Fibroblast of pulmonary artery (primary cell): ENCODE measurements around the gene ADAMTS18.

Source experiments
- DNase-seq: peaks from one replicate; pipeline ENCODE4 v3.0.0-alpha.2; 2010; ENCODE audit warnings: low read depth
- H3K4me3 ChIP-seq: replicated peaks from 2 replicates; pipeline ENCODE4 v1.5.1; 2011; ENCODE audit warnings: low read depth, mild to moderate bottlenecking, control low read depth, low read length, moderate library complexity
- CTCF ChIP-seq: IDR thresholded peaks from 2 replicates; pipeline ENCODE4 v1.5.1; 2011; ENCODE audit warnings: mild to moderate bottlenecking, control low read depth, low read length, inconsistent platforms; ENCODE audit errors: missing control alignments

ADAMTS18 gene

GRCh38 chr16:77399066-77399465 is 35.8 kb downstream of the ADAMTS18 start:
- H3K4me3 ChIP-seq = no peak overlapping the region
- TF ChIP-seq CTCF = no peak
- DNase-seq = no peak

- no peak overlapping the region for H3K4me3 ChIP-seq
- DNase-seq = no peak
- no peak for TF ChIP-seq CTCF
These were observed 36.3 kb downstream of the ADAMTS18 start for GRCh38 chr16:77398495-77398894.

- no peak for TF ChIP-seq CTCF
- no peak for DNase-seq
- no peak overlapping the region for H3K4me3 ChIP-seq
These were observed 38.4 kb downstream of the ADAMTS18 start for GRCh38 chr16:77396461-77396860.

DNA sequence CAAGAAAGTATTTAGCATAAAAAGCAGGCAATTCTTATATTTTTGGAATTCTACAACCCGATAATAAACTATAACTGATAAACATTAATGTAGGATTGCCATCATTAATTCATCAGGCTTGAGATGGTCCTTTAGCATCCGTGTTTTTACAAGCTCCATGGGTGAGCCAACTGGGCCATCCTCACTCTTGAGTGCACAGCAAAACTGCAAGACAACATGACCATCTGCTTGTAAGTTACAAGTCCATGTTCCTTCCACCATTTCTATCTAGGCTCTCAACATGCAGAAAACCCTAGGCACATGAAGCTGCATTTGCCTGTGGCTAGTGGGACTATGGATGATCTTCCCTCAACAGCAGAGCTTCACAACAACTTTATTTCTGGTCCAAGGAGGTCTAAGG is 40.1 kb downstream of the ADAMTS18 start:
- H3K4me3 ChIP-seq = no peak overlapping the region
- no peak for DNase-seq
- TF ChIP-seq CTCF = no peak

DNA sequence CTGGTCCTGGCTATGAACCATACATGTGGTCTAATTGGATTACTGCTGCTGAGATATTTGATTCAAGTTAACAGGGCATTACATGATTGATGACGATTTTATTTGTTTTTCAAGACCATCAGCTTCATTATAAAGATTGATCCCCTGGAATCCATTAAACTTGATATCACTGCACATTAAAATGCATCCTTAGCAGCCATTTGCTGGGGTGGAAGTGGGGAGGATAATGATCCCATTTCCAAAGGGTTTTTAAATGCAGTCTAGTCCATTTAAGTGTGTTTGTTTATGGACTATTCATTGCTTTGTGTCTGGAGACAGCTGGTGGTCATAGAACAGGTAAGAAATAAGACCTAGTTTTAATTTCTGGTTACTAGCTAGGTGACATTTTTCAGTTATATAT is 40.9 kb downstream of the ADAMTS18 start:
- H3K4me3 ChIP-seq = no peak overlapping the region
- DNase-seq = no peak
- no peak for TF ChIP-seq CTCF

DNA sequence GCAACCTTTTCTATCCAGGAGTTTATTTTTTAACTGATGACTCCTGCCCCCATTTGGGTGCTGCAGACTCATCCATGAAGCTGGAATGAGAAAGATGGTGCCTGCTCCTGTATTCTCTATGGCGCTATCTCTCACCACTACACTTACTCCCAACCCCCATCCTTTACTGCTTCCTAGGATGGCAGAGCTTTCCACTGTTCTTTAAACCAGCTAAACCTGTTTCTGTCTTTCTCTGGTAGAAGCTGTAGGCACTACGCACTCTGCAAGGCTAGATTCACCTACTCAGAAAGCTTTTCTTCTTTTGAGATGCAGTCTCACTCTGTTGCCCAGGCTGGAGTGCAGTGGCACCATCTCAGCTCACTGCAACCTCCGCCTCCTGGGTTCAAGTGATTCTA is 47.0 kb downstream of the ADAMTS18 start:
- no peak for TF ChIP-seq CTCF
- no peak overlapping the region for H3K4me3 ChIP-seq
- DNase-seq = no peak

- H3K4me3 ChIP-seq = no peak overlapping the region
- no peak for TF ChIP-seq CTCF
- peak; percentile 48 for DNase-seq
These were observed 47.7 kb downstream of the ADAMTS18 start for GRCh38 chr16:77386831-77387814.
